NCI-H2196 treated with DMSO at 0.1 percent for 48 hours (cell line): Measurements from ENCODE around the gene TMEM63A.

ENCODE experiments used
- DNase-seq: peaks from one replicate; lab custom pipeline; 2025; ENCODE audit not compliant: unreplicated experiment; lab: John Stamatoyannopoulos, UW

The TMEM63A gene

GRCh38 chr1:225886159-225887029 is 4.2 kb upstream of the TMEM63A start:
- no peak for DNase-seq

GRCh38 chr1:225885336-225885735 is 3.2 kb upstream of the TMEM63A start:
- no peak for DNase-seq

GRCh38 chr1:225883616-225884265 is 1.6 kb upstream of the TMEM63A start:
- no peak for DNase-seq

GRCh38 chr1:225882694-225883615 is 775 bp upstream of the TMEM63A start:
- DNase-seq, result no peak

- DNase-seq, result no peak
Observed at GRCh38 chr1:225881081-225881958, 860 bp downstream of the TMEM63A start.

- DNase-seq, result no peak
Observed at GRCh38 chr1:225880636-225881035, 1.5 kb downstream of the TMEM63A start.

GRCh38 chr1:225880222-225880588 is 2.0 kb downstream of the TMEM63A start:
- DNase-seq, result peak; percentile 20

- DNase-seq, result peak; percentile 35
Observed at GRCh38 chr1:225879521-225880221, 2.5 kb downstream of the TMEM63A start.

- DNase-seq, result no peak
Observed at GRCh38 chr1:225878282-225878681, 3.9 kb downstream of the TMEM63A start.

- peak; percentile 61 for DNase-seq
Observed at GRCh38 chr1:225877580-225877979, 4.6 kb downstream of the TMEM63A start.

- DNase-seq, result no peak
Observed at GRCh38 chr1:225876900-225877510, 5.2 kb downstream of the TMEM63A start.

- peak; percentile 55 for DNase-seq
Observed at GRCh38 chr1:225875044-225875815, 7.0 kb downstream of the TMEM63A start.

- no peak for DNase-seq
Observed at GRCh38 chr1:225874431-225874830, 7.7 kb downstream of the TMEM63A start.

- no peak for DNase-seq
Observed at GRCh38 chr1:225873281-225873850, 8.8 kb downstream of the TMEM63A start.

- no peak for DNase-seq
Observed at GRCh38 chr1:225872075-225872430, 10.1 kb downstream of the TMEM63A start.

GRCh38 chr1:225871359-225872074 is 10.7 kb downstream of the TMEM63A start:
- DNase-seq, result peak; percentile 62

GRCh38 chr1:225870911-225871310 is 11.3 kb downstream of the TMEM63A start:
- no peak for DNase-seq
